Diencephalon (tissue), 1 donor: ENCODE measurements around the gene RPS8. TPM values are rescaled to one million over a fixed set of nuclear protein-coding genes. Genes with fewer than 3 reads are reported as not detected.

Source experiments
- small RNA-seq: library from RNA; depleted of rRNA; stranded (forward); fragments of <200 nt; gene quantifications from one replicate; pipeline ENCODE3, GENCODE V24; 2014
- total RNA-seq: library from RNA; depleted of rRNA; stranded (reverse); fragments of >200 nt; gene quantifications from one replicate; pipeline ENCODE4 v1.2.3, GENCODE V29; 2014

RPS8 gene
- total RNA-seq = 1,149 TPM

GRCh38 chr1:44775078-44775929 lies at the start of gene RPS8:
TSS of gene RPS8 (plus strand) at chr1:44775540. CDS start at chr1:44775597, 57 bp downstream.

GRCh38 chr1:44730741-44731512 lies 44.4 kb upstream of the RPS8 start, which contains the start of gene RNU5D-1:
TSS of gene RNU5D-1 (minus strand) at chr1:44731170.

GRCh38 chr1:44739307-44740178 lies 35.8 kb upstream of the RPS8 start, which contains the start of gene KIF2C:
TSS of gene KIF2C (plus strand) at chr1:44739837. CDS start at chr1:44739933, 96 bp downstream.

GRCh38 chr1:44788120-44788860 lies 12.9 kb downstream of the RPS8 start, which contains the start of gene BEST4:
TSS of gene BEST4 (minus strand) at chr1:44788170. CDS start at chr1:44787705, 465 bp downstream.

GRCh38 chr1:44799770-44800584 lies 24.6 kb downstream of the RPS8 start, which contains the start of gene PLK3:
TSS of gene PLK3 (plus strand) at chr1:44800377. CDS start at chr1:44800464, 87 bp downstream.

GRCh38 chr1:44806704-44807363 lies 31.5 kb downstream of the RPS8 start, which contains the start of gene DYNLT4:
TSS of gene DYNLT4 (minus strand) at chr1:44807351. CDS start at chr1:44806668, 683 bp downstream.

DNA sequence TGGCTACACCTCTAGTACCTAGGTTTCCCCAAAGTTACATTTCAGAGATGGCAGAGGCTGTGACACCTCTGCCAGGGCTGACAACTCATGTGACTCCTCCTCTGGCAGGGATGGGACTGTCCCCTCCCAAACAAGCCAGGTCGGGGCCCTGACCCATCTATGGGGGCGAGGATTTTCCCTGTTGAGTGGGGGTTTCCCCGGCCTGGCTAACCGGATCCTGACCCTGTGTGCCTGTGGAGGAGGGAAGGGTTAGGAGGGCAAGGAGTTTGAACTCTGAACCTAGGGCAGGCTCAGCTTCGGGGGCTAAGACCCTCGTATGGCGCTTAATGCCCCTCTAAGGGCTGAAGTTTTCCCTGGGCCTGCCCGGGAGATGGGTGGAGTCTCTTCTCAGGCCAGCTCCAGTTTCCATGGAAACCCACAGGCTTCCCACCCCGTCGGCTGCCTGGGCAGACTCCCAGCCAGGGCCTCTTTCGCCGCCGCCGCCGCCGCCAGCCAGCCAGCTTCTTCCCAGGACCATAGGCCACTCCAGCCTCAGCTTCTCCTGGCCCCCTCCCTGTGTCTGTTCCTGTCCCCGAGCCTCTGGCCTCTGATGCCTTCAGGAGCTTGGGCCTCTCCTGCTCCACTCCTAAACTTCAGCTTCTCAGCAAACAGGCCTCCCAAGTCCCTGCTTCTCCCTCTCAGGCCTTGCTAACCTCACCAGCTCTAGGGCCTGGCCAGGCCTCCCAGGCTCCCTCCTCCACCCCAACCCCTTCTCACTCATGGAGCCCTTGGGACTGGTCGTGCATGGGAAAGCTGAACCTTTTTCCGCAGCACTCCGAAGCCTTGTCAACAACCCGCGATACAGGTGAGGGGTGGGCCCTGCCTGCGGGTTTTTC lies 33.0 kb downstream of the RPS8 start, which contains the start of gene BTBD19:
BTBD19 (plus strand) TSS at position 461 of the 875 bp plus-strand sequence; CDS start at position 759, 298 bp downstream.

Small RNAs within 50 kb of the gene (small RNA-seq; reads per million reads assigned to genes)
- gene RNU5D-1 (46.9 reads per million, percentile 96 among the genes with 10 or more reads in this experiment), gene SNORD38A (62.8 reads per million, percentile 96 among the genes with 10 or more reads in this experiment), gene SNORD38B (not detected), gene SNORD46 (1,827 reads per million, percentile 99 among the genes with 10 or more reads in this experiment), gene SNORD55 (not detected)

Other genes starting within 250 kb of the RPS8 start
- 8.5 TPM for gene TMEM53, start 101.1 kb upstream of the RPS8 start, total RNA-seq
- gene ARMH1, start 100.8 kb upstream of the RPS8 start, total RNA-seq = 5.8 TPM
- not detected for gene RNU5D-1, start 44.4 kb upstream of the RPS8 start, total RNA-seq
- gene KIF2C, start 35.7 kb upstream of the RPS8 start, total RNA-seq = 6.5 TPM
- gene BEST4, start 12.6 kb downstream of the RPS8 start, total RNA-seq = 1.2 TPM
- gene PLK3, start 24.8 kb downstream of the RPS8 start, total RNA-seq = 11.5 TPM
- not detected for gene DYNLT4, start 31.8 kb downstream of the RPS8 start, total RNA-seq
- 1.8 TPM for gene BTBD19, start 33.0 kb downstream of the RPS8 start, total RNA-seq
- 1.2 TPM for gene PTCH2, start 67.7 kb downstream of the RPS8 start, total RNA-seq
- gene EIF2B3, start 211.1 kb downstream of the RPS8 start, total RNA-seq = 31.4 TPM
- 13.1 TPM for gene HECTD3, start 235.8 kb downstream of the RPS8 start, total RNA-seq
- gene UROD, start 236.7 kb downstream of the RPS8 start, total RNA-seq = 70.6 TPM